HG02678 (cell line): Measurements from ENCODE around the gene PDLIM1.

Source experiments
- ATAC-seq: cut with Tn5 transposase; IDR thresholded peaks from one replicate; pipeline ENCODE4 v1.9.1; 2021; ENCODE audit warnings: mild to moderate bottlenecking, moderate library complexity; ENCODE audit not compliant: unreplicated experiment

Gene PDLIM1

GRCh38 chr10:95266674-95267095 lies 24.1 kb downstream of the PDLIM1 start:
- ATAC-seq, result peak; percentile 81

DNA sequence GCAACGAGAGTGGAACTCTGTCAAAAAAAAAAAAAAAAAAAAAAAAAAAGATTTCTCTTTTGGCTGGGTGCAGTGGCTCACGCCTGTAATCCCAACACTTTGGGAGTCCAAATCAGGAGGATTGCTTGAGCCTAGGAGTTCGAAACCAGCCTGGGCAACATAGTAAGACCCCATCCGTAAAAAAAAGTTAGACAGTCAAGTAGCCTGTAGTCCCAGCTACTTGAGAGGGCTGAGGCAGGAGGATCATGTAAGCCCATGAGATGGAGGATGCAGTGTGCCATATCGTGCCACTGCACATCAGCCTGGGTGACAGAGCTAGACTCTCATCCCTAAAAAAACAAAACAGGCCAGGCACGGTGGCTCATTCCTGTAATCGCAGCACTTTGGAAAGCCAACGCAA lies 25.2 kb downstream of the PDLIM1 start:
- no peak for ATAC-seq

- ATAC-seq, result no peak
Measured at GRCh38 chr10:95264227-95265051, 26.4 kb downstream of the PDLIM1 start.

GRCh38 chr10:95263864-95264226 lies 27.0 kb downstream of the PDLIM1 start:
- ATAC-seq, result no peak

DNA sequence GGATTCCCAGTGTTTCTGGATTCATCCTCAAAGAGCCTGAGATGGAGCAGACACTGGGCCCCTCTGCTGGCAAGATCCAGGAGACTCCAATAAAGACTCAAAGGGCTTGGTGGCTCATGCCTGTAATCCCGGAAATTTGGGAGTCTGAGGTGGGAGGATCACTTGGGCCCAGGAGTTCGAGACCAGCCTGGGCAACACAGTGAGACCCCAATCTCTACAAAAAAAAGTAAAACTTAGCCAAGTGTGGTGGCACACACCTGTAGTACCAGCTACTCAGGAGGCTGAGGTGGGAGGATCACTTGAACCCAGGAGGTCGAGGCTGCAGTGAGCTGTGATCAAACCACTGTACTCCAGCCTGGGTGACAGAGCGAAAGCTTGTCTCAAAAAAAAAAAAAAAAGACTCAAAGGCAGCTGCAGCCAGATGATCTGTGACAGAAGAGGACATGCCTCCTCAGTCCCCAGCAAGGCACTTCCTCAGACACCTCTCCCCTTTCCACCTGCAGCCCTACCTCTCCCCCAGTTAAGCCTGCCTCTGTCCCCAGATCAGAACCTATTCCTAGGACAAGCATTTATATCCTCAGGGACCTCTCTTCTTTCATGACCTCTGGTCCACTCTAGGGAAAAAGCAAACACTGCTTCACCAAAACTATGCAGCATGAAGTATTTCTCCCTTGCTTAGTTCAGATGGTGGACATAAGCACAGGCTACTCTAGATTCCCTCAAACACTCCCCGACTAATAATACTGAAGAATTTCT lies 27.9 kb downstream of the PDLIM1 start:
- no peak for ATAC-seq

DNA sequence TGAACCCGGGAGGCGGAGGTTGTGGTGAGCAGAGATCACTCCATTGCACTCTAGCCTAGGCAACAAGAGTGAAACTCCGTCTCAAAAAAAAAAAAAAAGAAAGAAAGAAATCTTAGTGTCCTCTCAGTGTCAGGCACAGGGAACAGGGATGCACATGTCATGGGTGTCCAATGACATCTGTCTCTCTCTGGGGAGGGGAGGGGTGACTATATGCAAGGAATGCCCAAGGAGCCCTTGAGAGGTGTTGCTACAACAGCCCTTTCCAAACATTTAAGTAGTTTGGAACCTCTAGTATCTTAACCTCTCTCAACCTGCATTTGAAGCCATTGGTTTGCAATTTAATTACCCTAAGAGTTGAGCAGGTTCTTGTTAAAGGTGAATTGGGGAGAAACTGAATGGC lies 28.9 kb downstream of the PDLIM1 start:
- no peak for ATAC-seq

- no peak for ATAC-seq
Measured at GRCh38 chr10:95260909-95261552, 29.8 kb downstream of the PDLIM1 start.

DNA sequence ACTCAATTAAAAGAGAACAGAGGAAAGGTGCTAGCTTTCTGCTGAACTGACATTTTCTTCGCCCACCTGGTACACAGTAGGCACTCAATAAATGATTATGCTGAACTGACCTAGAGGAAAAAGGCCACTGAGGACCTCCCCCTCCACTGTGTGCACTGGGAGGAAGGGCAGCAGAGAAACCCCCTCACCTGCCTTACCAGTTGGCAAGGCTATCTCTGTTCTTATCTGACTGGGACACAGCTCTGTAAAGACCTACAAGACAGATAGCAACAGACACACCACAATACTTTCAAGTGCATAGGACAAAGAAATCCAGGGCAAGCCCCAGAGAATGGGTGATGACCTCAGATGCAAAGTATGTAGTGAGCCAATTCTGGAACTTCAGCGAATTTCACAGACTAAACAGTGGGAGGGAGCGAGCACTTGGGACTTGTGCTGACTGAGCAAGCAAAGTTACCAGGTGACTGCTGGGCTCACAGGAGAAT lies 30.4 kb downstream of the PDLIM1 start:
- ATAC-seq, result peak; percentile 58

DNA sequence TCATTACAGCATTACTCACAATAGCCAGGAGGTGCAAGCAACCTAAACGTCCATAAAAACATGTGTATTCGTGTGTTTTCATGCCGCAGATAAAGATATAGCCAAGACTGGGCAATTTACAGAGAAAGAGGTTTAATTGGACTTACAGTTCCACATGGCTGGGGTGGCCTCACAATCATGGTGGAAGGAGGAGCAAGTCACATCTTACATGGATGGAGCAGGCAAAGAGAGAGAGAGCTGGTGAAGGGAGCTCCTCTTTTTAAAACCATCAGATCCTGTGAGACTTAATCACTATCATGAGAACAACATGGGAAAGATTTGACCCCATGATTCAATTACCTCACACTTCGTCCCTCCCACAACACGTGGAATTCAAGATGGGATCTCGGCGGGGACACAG lies 33.0 kb downstream of the PDLIM1 start:
- ATAC-seq, result no peak

GRCh38 chr10:95256268-95256667 lies 34.5 kb downstream of the PDLIM1 start:
- no peak for ATAC-seq

- ATAC-seq, result no peak
Measured at GRCh38 chr10:95254629-95255028, 36.2 kb downstream of the PDLIM1 start.

- ATAC-seq, result no peak
Measured at GRCh38 chr10:95253686-95254085, 37.1 kb downstream of the PDLIM1 start.

DNA sequence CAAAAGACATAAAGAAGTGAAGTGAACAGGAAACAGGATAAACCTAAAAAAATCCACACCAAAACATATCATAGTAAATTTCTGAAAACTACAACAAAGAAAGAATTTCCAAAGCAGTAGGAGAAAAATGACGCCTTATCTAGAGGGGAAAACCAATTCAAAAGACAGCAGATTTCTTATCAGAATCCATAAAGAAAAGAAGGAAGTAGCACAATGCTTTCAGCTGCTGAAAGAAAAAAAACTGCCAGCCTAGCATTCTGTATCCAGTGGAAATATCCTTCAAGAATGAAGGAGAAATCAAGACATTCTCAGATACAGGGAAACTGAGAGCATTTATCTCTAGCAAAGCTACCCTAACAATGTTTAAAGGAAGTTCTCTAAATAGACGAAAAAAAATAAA lies 37.8 kb downstream of the PDLIM1 start:
- ATAC-seq, result no peak

DNA sequence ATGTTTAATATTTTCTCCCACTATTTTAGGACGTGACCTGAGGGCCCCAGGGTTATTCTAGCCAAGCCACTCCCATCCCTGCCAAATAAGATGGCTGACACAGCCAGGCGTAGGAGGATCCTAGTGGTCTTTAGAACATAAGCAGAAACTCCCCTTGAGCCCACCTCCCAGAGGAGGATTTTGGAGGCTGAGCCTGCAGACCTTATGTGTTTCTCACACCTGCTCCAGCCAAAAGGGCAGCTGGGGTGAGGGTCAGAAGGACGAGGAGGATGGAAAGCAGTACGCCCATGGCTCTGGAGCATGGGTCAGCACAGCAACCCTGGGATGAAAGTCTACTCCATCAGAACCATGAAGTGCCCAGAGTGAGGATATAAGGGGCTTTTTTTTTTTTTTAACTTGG lies 39.9 kb downstream of the PDLIM1 start:
- no peak for ATAC-seq

- ATAC-seq, result no peak
Measured at GRCh38 chr10:95249467-95249866, 41.3 kb downstream of the PDLIM1 start.

DNA sequence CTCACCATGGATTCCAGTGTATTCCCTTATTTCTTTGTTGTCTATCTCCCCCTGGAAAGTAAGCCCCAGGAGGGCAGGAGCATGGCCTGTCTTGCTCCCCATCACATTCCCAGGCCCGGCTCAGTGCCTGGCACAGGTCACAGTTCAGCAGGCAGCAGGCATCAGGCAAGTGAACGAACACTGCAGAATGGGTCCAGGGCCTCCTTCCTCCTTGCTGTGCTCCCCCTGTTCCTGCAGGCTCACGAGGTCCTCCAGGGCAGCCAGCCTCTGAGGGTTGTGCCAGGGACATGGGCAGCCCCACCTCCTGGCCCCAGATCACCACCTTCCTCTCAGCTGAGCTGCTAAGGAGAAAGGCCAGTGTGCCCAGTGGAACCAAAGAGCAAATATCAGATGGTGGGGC lies 41.8 kb downstream of the PDLIM1 start:
- no peak for ATAC-seq

- no peak for ATAC-seq
Measured at GRCh38 chr10:95247881-95248583, 42.8 kb downstream of the PDLIM1 start.

DNA sequence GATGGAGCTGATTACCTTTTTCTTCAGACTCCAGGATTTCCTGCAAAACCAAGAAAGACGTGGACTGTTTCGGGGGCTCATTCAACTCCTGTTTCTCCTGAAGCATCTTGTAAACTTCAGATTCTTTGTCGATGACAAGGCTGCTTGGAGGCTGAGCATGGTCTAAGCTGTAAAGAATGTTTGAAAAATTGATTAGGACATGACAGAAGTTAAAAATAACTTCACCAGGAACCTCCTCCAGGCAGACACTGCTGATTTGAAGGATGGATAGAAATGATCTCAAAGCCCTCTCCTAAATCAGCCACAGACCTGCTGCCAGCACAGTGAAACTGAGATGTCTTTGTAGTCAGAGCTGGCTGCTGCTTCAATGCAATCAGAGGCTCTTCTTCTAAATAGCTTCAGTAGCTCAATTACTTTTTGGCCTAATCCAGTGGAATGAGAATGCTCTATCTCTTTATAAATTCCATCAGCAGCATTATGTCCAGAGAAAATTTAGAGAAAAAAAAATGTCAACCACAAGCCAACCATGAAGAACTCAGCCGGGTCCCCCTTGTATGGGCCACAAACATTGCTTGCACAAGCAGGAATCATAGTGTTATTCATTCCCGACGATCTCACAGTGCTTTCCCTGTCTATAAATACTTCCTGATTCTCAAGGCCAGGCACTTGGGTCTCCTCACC lies 43.5 kb downstream of the PDLIM1 start:
- ATAC-seq, result no peak

- ATAC-seq, result peak; percentile 35
Measured at GRCh38 chr10:95246582-95247051, 44.2 kb downstream of the PDLIM1 start.

DNA sequence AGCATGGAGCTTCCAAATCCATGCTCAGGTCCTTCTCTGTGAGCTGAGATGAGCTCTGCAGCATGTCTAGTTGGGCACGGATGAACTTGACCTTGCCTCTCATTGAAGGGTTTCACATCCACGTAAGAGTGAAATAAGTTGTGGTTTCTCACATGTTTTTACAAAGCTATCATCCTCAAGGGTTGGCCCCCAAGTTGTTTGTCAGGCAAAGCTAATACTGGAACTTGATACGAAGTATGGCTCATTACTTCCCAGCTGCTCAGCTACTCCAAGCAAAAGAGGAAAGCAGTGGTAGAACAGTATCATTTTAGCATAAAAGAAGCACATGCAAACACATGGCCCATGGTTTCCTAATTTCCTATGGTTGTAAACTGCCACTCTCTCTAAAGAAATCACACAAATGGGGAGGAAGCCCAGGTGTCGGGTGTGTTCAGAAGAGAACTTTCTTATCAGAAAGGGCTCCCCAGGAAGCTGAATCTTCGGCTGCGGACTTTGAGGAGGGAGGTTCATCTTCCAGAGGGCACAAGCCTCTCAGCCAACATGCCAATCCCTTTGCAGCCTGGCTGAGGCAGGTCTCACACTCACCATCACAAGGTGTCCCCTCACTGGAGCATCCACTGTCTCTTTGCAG lies 45.3 kb downstream of the PDLIM1 start:
- peak; percentile 90 for ATAC-seq
